Activated CD8-positive, alpha-beta memory T cell treated with anti-CD3 and anti-CD28 coated beads, Interleukin-2, amount 50 U/mL, for 24 hours (primary cell): ENCODE results near the gene CRTAP.
"Not testable (repeated sequence)": the region's sequence is repeated elsewhere in the genome, so short reads cannot be mapped to it uniquely, and the experiment has no call there.

Source experiments
- DNase-seq: peaks from one replicate; pipeline ENCODE4 v3.0.0-alpha.2; 2020; ENCODE audit errors: extremely low read depth

The CRTAP gene

DNA sequence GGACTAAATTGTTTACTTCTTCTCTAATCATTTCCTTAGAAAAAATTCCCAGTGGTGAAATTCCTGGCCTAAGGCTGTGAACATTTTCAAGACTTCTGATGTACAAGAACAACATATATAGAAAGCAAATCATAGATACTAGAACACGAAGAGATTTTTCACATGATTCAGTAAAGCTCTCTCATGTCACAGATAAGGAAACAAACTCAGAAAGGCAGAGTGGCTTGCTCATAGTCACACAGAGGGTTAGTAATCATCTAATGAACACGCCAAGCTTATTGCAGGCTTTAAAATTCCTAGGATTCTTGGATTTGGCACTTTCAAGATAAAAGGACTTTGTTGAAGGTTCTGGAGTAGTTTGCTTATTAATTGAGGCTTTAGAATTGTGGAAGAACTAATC is 26.2 kb downstream of the CRTAP start:
- no peak for DNase-seq

DNA sequence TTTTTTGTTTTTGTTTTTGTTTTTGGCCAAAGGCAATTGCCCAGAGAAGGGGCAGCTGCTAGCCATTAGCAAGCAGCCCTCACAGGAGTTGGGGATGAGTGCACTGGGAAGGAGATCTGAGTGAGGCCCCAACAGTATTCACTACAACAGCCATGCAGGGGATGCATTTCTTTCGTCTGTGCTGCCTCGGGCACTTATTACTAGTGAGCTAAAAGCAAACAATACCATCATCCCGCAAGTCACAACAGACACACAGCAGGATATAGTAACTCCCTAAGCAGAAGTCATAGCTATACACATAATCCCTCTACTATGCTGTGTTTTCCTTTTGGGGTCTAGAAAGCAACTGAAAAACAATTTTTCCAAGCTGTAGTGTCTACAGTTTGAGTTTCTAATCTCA is 27.2 kb downstream of the CRTAP start:
- no peak for DNase-seq

DNA sequence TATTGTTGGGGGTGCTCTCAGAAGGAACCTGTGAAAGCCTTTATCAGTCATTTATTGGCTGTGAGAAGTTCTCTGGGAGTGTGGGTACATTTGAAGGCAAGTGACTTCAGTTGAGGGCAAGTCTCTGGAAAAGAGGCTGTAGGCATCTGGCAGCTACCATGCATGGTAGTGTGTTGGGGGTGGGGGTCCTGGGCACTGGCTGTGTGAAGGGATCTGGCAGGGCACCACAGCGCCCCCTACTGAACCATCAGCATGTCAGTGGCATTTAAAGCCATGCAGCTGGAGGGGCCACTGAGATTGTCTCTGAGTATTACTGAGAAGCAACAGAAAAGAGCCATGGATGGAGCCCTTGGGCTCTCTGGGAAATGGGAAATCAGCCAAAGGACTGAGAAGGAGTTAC is 30.6 kb downstream of the CRTAP start:
- no peak for DNase-seq

DNA sequence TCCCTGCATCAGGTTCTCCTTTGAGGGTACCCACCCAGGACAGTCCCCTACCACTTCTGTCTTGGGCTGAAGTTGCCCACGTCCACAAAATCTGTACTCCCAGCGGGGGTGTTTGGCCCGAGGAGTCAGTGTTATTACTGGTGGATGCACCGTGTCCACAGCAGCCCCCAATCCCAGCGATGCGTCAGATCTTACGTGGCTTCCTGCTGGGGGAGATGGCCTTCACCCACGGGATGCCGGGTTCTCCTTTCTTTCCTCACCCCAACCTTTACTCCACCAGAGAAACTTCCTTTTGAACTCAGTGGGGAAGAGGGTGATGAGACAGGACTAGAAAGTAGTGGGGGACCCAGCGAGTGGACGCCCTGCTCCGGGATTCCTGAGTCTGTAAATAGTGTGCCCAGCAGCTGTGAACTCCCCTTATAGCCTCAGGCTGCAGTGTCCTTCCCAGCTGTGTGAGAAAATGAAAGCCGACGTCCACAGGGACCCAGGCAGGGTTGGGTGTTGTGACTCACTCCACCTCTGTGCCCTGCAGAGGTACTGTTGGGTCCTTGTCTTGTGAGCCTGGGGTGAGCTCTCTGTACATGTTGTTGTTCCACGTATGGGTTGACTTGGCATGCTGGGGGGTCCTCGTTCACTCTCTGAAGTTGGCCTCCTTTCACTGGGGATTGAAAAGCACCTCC is 31.5 kb downstream of the CRTAP start:
- DNase-seq, result no peak

DNA sequence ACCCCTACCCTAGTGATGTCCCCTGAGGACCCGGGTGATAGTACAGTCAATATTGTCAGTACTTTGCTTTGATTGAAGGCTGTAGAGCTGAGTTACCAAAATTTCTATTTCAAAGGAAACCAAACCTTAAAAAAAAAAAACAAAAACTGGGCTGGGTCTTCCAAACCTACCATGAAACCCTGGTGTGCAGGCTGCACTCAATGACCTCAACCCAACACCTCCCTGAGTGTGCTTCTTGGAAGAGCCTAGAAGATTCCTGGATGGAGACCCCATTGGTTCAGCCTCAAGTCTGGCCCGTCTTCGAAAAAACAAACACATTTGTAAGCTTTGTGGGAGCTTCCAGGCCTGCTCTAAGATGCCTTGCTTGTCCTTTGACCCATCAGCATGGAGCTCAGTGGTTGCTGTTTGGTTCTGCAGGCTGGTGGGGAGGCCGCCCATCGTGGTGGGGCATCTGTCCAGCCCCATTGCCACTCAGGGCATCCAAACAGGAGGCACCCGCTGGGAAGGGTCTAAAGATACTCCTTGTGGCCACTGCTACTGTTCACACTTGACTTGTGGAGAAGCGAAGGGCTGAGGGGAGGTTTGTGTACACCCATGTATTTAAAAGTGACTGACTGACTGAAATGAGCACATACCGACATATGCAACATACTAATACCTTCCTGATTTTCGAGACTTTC is 32.2 kb downstream of the CRTAP start:
- no peak for DNase-seq

DNA sequence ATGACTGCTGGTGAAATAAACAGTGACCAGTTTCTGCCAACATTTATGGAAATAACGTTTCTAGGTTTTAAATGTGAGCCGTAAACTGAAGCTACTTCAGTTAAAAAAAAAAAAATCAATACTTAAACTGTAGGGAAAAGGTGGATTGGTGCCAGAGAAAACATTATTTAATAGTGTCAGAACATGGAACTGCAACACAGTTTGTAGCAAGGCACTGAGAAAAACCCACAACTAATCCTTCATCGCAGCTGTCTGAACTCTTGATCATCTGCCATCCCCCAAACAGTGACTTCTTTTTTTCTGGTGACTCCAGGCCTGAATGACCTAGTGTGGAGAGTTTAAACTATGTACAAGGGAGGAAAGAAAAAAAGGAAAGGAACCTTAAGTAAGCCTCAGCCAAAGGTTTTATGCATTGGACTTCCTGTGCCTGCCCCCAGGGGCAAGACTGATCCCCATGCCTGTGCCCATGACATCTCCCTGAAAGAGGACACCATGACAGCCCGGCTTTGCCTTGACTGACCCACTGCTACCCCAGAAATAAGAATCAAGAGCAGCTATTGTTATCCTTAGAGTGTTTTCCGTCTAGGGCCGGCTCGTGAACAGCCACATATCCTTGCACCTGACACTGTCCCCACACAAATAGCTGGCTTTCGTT is 33.1 kb downstream of the CRTAP start:
- DNase-seq, result no peak

DNA sequence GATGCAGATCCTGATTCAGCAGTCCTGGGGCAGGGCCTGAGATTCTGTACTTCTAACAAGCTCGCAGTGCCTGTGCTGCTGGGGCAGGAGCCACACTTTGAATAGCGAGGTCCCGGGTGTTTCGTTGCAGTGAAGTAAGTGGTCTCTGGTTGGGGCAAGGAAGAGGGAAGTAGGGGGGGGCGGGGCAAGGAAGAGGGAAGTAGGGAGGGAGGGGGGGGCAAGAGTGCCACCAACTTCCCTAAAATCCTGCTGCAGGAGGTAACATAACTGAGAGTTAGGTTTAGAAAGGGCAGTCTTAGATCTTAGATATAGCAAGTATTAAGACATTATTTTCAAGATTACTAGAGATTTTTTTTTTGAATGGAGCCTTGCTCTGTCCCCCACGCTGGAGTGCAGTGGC is 35.5 kb downstream of the CRTAP start:
- no peak for DNase-seq

DNA sequence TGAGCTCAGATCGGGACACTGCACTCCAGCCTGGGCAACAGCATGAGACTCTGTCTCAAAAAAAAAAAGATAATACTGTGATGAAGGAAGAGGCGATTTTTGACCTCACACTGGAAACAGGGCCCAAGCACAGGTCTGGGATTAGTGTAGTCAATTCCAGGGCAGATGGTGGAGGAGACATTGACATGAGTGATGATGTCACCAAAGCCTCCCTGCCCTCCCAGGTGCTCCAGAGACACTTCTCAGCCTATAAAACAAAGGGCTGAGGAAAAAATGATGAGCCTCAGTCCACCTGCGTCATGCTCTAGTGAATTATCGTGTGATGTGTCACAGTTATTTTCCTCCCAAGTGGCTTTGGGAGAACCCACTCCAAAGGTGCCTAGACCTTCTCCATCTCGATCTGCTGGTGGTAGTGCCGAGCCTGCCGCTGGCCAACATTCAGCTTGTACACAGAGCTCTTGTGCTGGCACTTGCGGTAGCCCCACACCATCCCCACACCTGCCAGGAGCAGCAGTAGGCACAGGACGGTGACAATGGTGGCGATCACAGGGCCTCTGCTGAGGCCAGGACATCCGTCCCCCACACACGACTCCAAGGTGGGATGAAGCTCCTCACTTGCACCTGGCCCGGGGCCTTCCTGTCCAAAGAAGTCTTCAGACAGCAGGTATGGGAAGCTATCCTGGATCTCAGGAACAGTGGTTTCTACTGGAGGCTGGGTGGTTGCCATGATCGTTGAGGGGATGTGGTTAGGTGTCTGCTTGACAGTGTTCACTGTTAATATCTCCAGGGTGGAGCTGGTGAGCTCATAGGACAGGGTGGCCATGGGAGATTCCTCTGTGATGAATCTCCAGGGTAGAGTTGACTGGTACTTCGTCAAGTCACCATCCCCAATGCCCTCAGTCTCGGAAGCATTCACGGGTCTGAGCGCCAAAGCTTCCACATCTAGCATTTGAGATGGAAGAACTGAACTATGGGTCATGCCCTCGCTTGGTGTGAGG is 38.8 kb downstream of the CRTAP start:
- DNase-seq, result no peak

DNA sequence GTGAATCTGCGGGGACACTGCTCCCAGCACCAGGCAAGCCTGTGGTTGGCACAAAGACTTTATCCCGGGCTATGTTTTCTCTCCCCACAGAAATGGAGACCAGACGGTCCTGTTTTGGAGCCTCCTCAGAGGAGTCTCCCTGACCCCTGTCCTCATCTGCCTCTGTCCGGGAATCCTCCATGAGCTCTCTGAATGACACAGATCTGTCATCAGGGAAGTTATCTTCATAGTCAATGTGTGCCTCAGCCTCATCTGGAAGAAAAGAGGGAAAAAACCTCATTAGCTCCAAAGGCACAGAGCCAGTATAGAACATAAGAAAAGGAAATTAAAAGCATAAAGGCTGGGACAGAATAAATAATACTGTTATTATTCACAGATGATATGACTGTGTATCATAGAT is 40.0 kb downstream of the CRTAP start:
- no peak for DNase-seq

DNA sequence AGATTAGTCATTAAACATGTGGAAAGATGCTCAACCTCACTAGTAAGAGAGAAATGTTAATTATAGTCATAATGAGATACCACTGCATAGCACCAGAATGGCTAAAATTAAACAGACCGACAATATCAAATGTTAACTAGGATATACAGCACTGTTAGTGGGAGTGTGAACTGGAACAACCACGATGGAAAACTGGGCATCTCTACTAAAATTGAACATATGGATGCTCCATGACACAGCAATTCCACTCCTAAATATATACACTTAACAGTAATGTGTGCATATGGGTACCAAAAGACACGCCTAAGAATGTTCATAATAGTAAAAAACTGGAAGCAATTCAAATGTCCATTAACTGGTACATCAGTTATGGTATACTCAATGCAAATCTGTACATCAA is 41.5 kb downstream of the CRTAP start:
- DNase-seq, result no peak

DNA sequence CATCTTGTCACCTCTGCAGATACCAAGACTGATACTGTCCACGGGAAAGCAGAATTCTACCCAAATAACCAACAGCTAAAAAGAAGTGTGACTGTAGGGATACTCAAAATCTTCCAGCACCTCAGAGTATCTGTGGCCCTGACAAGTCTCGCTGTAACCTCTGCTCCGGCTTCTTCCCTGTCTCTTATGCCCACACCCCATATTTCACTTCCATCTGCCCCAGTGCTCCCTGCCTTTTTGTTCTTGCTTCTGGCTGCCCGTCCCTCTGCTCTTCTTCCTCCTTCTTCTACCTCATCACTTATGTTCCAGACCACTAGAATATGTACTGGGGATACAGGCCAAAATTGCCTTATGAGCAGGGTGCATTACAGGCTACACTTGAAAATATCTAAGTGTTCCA is 45.4 kb downstream of the CRTAP start:
- no peak for DNase-seq

DNA sequence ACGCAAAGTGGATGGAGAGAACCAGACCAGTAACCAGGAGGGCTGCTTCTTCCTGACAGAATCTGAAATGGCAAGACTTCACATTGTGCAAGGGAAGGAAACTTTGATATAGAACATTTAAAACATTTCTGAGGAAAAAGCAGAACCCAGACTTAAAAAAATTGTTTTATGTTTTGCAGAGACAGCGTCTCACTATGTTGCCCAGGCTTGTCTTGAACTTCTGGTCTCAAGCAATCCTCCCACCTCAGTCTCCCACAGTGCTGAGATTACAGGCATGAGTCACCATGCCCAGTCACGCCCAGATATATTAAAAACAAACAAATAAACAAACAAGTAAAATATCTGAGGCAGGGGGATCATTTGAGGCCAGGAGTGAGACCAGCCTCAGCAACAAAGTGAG is 46.2 kb downstream of the CRTAP start:
- no peak for DNase-seq

DNA sequence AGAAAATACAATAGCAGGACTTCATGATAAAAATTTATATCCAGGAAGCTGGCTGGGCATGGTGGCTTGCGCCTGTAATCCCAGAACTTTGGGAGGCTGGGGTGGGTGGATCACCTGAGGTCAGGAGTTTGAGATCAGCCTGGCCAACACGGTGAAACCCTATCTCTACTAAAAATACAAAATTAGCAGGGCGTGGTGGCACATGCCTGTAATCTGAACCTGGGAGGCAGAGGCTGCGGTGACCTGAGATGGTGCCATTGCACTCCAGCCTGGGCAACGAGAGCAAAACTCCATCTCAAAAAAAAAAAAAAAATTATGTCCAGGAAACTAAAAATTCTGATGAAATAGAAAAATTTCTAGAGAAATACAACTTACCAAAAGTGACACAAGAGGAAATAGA is 48.8 kb downstream of the CRTAP start:
- DNase-seq, result not testable (repeated sequence)

DNA sequence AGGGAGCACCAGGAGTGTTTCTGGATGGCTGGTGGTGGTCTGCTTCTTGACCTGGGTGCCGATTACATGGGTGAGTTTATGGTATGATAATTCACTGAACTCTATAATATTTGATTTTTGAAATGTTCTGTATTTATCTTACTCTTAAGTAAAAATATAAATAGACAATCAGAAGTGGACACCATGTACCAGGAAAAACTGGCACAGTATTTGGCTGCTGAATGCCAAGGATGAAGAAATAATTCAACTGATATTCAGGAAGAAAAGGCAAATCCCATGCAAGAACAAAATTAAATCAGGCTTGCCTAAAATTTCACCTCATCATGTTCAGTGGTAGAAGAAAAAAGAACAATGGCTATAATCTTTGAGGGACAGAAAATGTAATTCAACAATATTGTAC is 51.6 kb downstream of the CRTAP start:
- DNase-seq, result no peak

DNA sequence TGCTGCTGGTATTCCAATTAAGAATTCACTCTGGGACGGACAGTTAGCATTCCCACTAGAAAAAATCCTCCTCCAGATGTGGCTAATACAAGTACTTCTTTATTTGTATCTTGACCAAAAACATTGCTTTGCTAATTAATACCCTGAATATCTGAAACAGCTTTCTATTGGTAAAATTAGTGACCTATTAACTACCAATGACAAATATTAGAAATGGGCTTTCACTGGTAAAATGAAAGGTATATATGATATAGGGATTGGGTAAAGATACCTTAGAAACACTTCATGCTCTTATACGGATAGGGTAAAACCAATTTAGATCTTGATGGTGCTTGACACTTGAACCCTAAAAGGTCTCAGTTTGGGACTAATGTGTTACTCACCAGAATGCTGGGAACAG is 52.3 kb downstream of the CRTAP start:
- DNase-seq, result no peak

DNA sequence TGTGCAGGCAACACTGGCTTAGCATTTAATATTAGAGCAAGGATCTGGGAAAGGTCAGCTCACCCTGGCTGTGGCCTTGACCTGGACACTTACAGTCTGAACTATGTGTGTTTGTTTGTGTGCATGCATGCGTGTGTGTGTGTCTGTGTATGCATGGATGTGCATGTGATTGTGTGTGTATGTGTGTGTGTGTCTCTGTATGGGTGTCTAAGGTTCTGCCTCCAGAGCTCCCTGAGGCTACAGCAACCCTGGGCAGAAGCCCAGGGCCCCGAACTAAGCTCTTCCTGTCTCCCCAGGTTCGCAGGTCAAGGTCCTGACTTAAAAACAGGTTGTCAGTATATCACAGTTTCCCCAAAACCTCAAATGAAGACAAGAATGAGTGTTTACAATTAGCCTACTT is 53.5 kb downstream of the CRTAP start:
- DNase-seq, result no peak

DNA sequence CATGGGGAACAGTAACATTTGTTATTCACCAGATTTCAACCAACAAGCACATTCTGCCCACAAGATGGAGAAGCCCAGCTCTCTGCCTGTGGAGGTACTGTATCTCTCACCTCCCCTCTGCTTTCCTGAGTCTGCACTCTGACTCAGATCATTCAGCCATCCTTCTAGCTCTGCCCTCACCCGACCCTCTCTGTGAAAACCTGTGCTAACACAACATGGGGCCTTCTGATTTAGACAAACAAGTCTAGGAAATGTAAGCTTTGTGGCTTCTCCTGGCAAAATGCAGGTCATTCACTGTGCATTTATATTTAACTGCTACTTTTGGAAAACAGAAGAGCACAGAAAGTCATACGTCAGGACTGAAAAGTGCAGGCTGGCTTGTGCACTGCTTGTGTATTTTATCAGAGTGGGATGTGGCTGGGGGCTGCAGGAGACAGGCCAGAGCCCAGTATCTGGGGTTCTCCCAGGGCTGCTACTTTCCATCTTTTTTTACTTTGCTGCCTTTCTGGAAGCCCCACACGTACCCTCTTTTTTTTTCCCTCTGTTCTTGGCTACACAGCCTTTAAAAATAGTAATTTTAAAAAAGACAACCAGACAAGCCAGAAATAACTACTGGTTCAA is 54.0 kb downstream of the CRTAP start:
- no peak for DNase-seq

DNA sequence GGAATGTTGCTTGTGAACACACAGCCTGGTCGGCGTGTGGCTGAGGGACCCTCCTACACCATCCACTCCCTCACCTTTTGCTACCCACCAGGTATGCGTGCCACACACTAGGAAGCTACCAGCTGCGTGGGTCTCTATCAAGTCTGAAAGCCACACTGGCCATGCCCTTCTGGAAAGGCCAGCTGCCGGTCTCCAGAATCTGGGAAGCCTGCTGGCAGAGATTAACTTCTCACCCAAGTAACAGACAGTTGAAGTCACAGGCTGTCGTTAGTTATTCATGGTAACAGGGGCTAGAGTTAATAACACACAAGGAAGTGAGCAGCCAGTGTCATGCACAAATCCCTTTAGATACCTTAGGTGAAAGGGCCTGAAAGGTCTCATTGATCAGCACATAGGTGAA is 56.7 kb downstream of the CRTAP start:
- DNase-seq, result no peak

DNA sequence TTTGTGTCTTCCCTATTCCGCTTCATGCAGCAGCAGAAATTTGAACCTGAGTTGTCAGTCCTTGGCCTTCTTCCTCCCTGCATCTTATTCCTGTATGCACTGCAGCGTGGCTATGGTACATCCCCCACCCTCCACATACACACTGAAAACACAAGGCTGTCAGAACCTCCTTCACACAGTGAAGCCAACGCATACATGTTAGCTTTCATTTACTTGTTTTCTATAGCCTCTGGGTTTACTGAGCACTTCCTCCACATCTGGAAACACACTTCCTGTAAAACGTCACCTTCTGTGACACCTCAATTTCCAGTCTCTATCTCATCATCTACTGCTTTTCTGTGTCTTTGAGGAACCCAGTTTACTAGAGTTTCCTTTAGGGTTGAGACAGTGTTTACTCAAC is 57.8 kb downstream of the CRTAP start:
- no peak for DNase-seq

DNA sequence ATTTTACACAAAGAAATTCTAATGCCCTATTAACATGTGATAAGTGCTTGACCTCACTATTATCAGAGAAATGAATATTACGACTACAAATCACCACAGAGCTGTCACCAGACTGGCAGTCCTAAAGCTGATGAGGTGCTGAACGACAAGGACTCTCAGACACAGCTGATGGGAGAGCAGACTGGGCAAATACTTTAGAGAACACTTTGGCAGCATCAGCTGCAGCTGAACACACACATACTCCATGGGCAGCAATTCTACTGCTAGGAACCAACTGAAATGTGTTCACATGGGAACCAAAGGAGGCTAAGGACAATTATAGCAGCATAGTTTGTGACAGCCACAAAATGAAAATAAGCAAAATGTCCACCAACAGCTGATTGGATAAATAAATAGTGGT is 59.3 kb downstream of the CRTAP start:
- no peak for DNase-seq

DNA sequence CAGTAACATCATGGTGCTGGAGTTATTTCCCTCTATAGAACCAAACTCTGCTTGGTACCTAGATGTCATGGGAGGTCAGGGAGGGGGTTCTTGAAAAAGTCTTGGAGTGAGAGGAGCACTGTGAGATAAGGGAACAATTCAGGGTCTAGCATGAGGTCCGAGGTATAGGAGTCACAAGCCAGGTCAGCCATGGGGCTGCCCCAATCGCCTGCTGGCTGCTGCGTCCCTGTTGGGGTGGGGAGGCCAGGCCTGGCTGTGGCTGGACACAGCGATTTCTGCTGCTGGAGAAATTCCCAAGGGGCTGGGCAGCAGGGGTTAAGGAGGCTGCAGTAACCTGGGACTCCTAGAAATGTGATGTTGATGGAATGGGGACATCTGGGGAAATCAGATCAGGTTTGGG is 59.9 kb downstream of the CRTAP start:
- no peak for DNase-seq

DNA sequence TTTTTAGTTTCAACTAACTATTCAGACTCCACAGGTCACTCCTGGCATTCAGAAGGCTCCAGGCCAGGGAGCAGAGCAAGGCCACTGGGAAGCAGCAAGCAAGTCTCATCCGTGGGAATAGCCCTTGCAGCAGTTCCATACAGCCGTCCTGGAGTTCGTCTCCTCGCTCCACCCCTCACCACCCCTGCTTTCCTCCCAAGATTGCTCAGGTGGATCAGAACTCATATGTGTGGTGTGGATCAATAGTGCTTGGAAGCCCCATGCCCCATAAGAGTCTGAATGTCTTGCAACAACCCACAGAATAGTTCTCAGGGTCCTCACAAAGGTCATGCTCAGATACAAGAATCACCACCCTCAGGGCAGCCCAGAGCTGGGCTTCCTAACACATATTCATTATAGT is 60.3 kb downstream of the CRTAP start:
- no peak for DNase-seq
